Mesangial cell (primary cell): ENCODE measurements around the gene GOLGA6B. TPM values are rescaled to one million over a fixed set of nuclear protein-coding genes. Genes with fewer than 3 reads are reported as not detected.

Source experiments
- total RNA-seq: library from RNA; depleted of rRNA; stranded (reverse); fragments of >200 nt; gene quantifications from 2 replicates; pipeline ENCODE4 v1.2.3, GENCODE V29; 2015

The GOLGA6B gene, protein sequence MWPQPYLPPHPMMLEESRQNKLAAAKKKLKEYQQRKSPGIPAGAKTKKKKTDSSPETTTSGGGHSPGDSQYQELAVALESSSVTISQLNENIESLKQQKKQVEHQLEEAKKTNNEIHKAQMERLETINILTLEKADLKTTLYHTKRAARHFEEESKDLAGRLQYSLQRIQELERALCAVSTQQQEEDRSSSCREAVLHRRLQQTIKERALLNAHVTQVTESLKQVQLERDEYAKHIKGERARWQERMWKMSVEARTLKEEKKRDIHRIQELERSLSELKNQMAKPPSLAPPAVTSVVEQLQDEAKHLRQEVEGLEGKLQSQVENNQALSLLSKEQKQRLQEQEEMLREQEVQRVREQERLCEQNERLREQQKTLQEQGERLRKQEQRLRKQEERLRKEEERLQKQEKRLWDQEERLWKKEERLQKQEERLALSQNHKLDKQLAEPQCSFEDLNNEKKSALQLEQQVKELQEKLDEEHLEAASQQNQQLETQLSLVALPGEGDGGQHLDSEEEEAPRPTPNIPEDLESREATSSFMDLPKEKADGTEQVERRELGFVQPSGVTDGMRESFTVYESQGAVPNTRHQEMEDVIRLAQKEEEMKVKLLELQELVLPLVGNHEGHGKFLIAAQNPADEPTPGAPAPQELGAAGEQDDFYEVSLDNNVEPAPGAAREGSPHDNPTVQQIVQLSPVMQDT
- not detected in 2 replicates for total RNA-seq

DNA sequence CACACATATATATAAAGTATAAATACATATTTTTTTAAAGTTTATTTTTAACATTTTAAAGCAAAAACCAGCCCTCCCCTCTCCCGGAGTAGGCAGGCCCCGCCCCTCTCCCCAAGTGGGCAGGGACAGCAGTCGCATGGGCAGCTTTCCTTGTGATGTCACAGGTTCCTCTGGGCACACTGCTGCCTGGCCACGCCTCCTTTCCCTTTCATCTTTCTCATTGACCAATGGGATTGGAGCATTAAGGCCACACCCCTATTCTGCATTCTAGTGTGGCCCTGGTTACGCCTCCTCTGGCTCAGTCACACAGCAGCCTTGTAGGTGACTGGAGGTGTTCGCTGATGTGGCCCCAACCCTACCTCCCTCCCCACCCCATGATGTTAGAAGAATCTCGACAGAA is at the start of gene GOLGA6B:
TSS of gene GOLGA6B (plus strand) at position 301 of the 400 bp plus-strand sequence. CDS start at position 342, 41 bp downstream.

DNA sequence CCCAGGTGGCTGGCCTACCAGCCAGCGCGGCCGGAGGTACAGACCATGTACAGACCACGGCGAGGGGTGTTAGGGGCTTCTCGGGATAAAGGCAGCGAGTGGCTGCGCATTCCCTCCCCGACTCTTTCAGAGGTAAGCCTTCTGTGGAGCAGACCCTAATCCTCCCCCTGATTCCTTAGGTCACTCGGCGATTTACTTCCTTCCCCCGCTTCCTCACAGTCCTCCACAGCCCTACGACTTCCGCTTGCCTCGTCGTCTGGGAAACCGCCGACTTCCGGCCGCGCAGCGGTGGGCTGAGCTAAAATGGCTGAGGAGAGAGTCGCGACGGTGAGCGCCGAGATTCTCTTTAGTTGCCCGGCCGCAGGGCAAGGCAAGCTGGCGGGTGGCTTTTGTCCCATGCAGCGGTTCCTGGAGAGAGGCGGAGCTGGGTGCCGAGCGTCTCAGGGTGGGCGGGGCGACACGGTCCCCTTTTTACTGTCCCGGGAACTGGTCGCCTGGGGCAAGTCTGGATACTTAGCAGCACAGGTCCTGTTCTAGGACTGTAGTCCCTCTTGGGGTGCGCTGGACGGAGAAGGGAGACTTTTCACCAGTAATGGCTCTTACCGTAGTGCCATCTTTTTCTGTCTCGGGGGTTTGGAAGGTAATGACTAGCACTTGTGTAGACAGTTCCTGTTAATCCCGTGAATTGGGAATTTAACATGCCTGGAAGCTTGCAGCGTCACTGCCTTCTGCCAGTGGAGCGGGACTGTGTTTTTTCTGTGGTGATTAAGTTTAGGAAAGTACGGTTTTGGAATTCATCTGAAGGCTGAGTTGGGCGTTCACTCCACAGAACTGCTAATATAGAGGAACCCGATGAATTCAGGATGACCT is 31.7 kb downstream of the GOLGA6B start, which contains the start of the genes BBS4 and HIGD2B:
TSS of gene BBS4 (plus strand) at position 283 of the 870 bp plus-strand sequence. CDS start at position 304, 21 bp downstream.
TSS of gene HIGD2B (minus strand) at position 258 of the 870 bp plus-strand sequence. CDS start 9,808 bp downstream, outside the sequence.

Other genes starting within 250 kb of the GOLGA6B start
- gene ARIH1, start 180.4 kb upstream of the GOLGA6B start, total RNA-seq, result 13.7 and 17.9 TPM in 2 replicates
- 0.13 TPM in 1 of 2 replicates, not detected in the other for gene HIGD2B, start 31.5 kb downstream of the GOLGA6B start, total RNA-seq
- gene BBS4, start 31.5 kb downstream of the GOLGA6B start, total RNA-seq, result 10.6 and 20.4 TPM in 2 replicates
- gene ADPGK, start 129.1 kb downstream of the GOLGA6B start, total RNA-seq, result 40.9 and 53.4 TPM in 2 replicates